ENCODE measurements around the gene SIAH3. TPM values are rescaled to one million over a fixed set of nuclear protein-coding genes. Genes with fewer than 3 reads are reported as not detected.
"Not testable (repeated sequence)": the region's sequence is repeated elsewhere in the genome, so short reads cannot be mapped to it uniquely, and the experiment has no call there.

Gene SIAH3
- total RNA-seq, 1 donor from 2014 or later: not detected

GRCh38 chr13:45784755-45785675, 66.5 kb downstream of the SIAH3 start:
- DNase-seq (ENCODE audit: low spot score) (no peak), ATAC-seq (peak; percentile 31)

- no peak for DNase-seq (ENCODE audit: low spot score)
- no peak for ATAC-seq
Measured at GRCh38 chr13:45783346-45784043, 68.1 kb downstream of the SIAH3 start.

DNA sequence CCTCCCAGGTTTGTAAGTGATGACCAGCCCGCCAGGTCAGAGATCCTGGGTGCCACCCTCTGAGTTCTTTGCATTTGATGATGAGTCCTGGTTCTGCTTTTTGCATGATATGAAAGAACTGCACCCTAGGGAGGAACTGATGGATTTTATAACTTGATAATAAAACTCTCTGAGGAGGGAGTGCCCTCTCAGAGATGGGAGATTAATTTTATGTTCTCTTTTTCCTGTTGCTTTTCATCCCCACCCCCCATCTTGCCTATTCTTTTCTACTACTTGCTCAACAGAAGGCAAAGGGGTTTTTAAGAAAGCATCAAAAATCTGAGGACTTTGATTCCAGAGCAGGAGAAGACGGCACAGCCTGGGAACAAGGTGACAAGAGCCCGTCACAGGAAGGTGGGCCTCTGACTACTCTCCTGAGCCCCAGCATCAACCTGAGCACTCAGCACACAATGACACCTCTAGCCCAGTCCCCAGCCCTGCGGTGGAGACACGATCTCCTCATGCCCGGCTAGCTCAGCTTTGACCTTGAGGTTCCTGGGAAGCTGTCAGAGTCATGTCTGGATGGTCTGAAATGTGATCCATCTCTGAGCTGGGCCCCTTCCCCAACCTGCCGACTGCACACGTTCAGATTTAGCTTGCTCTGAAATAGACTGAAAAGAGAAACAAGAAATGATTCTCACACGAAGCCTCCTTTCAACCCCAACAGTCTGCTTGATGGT, 69.1 kb downstream of the SIAH3 start:
- ATAC-seq (no peak), DNase-seq (ENCODE audit: low spot score) (no peak)

- DNase-seq (ENCODE audit: low spot score): peak; percentile 47
- peak; percentile 11 for ATAC-seq
Measured at GRCh38 chr13:45781553-45782326, 69.8 kb downstream of the SIAH3 start.

DNA sequence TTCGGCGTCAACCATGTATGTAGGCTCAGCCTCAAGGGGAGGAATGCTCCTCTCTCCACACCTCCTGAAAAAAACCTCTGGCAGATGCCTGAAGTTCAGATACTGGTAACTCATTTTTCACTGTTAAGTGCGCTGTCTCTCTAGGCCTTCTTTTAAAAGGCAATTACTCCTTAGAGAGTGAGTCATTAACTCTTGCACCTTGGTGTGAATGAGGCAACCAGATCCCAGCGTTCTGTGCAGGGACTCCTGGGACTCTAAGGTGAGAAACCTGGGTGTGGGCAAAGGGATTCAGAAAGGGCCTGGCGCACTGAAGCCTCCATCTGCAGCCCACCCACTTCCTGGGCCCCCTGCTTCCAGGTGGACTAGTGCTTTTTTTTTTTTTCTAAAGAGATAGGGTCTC, 71.7 kb downstream of the SIAH3 start:
- no peak for DNase-seq (ENCODE audit: low spot score)
- ATAC-seq: no peak

GRCh38 chr13:45778882-45779281, 72.7 kb downstream of the SIAH3 start:
- DNase-seq (ENCODE audit: low spot score) (no peak), ATAC-seq (no peak)

- DNase-seq (ENCODE audit: low spot score) (no peak), ATAC-seq (no peak)
Measured at GRCh38 chr13:45776748-45777147, 74.8 kb downstream of the SIAH3 start.

DNA sequence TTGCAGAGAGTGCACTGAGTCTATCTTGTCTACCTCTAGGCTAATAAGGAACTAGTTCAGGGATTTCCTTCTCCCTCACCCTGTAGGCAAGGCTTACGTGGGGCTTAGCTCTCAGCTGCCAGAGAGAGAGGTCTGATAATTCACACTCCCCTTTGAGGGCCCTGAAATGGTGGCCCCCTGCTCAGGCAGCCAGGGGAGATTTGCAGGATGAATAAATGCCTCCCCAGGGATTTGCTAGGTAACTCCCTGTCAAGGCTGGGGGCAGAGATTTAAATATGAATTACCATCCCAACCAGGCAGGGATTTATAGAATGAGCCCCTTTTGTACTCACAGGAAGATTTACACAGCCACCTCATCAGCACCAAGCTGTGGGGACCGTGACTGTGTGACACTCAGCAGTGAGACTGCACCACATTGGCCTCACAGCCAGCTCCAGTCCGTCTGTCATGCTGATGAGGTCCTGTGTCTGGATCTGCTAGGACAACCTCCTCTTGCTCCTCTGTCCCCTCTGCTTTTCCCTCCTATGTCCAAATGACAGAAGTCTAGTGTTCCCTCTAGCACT, 76.1 kb downstream of the SIAH3 start:
- ATAC-seq (no peak), DNase-seq (ENCODE audit: low spot score) (no peak)

DNA sequence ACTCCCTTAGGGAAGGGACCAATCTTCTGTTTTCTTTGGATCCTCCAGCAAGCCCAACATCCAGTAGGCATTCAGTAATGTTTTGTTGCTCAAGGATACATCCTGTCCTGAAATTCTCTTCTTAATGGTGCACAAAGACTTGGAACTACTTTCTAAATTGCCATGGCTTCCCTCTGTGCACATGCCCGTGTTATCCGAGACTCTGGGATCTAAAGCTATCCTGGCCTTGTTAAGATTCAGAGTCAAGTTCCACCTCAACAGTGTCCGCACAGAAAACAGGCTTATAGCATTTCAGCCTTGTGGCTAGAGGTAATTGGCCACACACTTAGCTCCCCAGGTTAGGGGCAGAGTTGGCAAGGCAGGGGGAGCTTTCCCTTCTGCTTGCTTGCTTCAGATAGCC, 77.6 kb downstream of the SIAH3 start:
- ATAC-seq: no peak
- no peak for DNase-seq (ENCODE audit: low spot score)

GRCh38 chr13:45773236-45773635, 78.3 kb downstream of the SIAH3 start:
- DNase-seq (ENCODE audit: low spot score): no peak
- no peak for ATAC-seq

- ATAC-seq: no peak
Measured at GRCh38 chr13:45770886-45771285, 80.7 kb downstream of the SIAH3 start.

GRCh38 chr13:45768656-45769479, 82.7 kb downstream of the SIAH3 start:
- DNase-seq (ENCODE audit: low spot score): no peak
- no peak for ATAC-seq

More at GRCh38 chr13:45770886-45771285, 80.7 kb downstream of the SIAH3 start:
- DNase-seq (ENCODE audit: low spot score): no peak

DNA sequence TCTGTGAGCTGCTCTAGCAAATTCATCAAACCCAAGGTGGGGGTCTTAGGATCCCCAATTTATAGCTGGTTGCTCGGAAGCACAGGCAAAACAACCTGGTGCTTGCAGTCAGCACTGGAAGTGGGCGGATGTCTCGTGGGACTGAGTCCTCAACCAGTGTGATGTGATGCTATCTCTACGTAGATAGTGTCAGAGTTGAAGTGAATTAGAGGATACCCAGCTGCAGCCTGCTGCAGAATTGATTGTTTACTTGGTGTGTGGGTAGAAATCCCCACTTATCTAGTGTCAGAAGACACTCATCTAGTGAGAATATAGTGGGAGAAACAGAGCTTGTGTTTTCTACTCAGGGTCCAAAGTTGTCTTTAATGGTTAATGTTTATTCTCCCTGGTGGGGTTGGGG, 86.1 kb downstream of the SIAH3 start:
- no peak for ATAC-seq
- DNase-seq (ENCODE audit: low spot score): no peak

DNA sequence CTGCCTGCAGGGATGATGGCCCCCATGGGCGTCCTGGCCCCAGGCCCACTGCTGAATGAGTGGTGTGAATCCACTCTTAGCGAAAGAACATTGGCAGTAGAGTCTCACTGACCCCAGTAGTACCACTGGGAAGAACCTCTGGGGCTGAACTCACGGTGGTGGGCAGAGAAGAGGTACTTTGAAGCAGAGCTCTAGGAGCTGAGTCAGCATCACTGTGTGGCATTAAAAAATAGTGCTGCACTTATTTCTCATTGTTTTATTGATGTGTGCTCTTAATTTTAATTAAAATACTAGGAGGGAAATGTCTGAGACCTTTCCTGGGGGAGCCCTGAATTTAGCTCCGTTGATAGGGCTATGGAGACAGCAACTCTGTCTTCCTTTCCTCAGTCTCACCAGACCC, 88.1 kb downstream of the SIAH3 start:
- ATAC-seq (no peak), DNase-seq (ENCODE audit: low spot score) (no peak)

GRCh38 chr13:45757589-45757988, 94.0 kb downstream of the SIAH3 start:
- ATAC-seq; DNase-seq (ENCODE audit: low spot score): not testable (repeated sequence)

GRCh38 chr13:45756498-45756897, 95.1 kb downstream of the SIAH3 start:
- DNase-seq (ENCODE audit: low spot score); ATAC-seq: not testable (repeated sequence)

DNA sequence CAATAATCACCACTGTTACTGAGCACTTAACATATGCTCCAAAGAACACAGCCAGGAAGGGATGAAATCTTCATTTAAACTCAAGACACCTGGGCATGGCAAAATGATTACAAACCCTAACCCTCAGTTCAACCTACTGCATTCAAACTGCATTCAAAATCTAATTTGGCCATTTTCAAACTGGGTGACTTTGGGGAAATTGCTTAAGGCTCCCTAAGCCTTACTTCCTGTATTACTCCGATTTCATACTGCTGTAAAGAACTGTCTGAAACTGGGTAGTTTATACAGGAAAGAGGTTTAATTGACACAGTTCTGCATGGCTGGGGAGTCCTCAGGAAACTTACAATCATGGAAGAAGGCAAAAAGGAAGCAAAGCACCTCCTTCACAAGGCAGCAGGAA, 99.0 kb downstream of the SIAH3 start:
- ATAC-seq (no peak), DNase-seq (ENCODE audit: low spot score) (no peak)

DNA sequence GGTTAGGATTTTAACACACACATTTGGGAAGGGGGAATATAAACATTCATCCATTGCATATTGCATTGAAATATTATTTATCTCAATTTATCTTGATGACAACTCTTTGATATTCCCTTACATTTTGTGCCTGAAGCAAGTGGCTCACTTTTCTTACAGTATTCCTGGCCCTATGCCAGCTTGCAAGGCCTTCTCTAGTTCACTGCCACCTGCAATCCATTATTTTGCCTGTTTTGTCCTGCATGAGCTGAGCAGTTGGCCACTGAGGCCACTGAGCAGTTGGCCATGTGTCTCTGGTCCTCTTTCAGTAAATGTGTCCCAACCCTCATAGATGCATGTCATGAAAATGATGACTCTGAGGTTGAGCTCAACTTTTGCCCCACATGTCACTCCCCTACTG, 99.7 kb downstream of the SIAH3 start:
- ATAC-seq (no peak), DNase-seq (ENCODE audit: low spot score) (no peak)

- DNase-seq (ENCODE audit: low spot score): no peak
- no peak for ATAC-seq
Measured at GRCh38 chr13:45750566-45750965, 101.0 kb downstream of the SIAH3 start.
